GM12878 (cell line): ENCODE measurements around the gene NDE1. TPM values are rescaled to one million over a fixed set of nuclear protein-coding genes. Genes with fewer than 3 reads are reported as not detected.

ENCODE experiments used
- HDGF ChIP-seq: fragments of 450-650 bp; IDR thresholded peaks from 2 replicates; pipeline ENCODE4 v1.6.1; 2016; ENCODE audit warnings: antibody characterized with exemption
- NBN ChIP-seq: fragments of 450-650 bp; IDR thresholded peaks from 2 replicates; pipeline ENCODE4 v1.6.1; 2016
- NFIC ChIP-seq: IDR thresholded peaks from 2 replicates; pipeline ENCODE4 v1.6.1; 2012; ENCODE audit warnings: low read depth, mild to moderate bottlenecking, inconsistent platforms, low read length, moderate library complexity
- PML ChIP-seq: IDR thresholded peaks from 2 replicates; pipeline ENCODE4 v1.6.1; 2012; ENCODE audit warnings: low read length, inconsistent platforms
- SMARCA5 ChIP-seq: fragments of 450-650 bp; IDR thresholded peaks from 2 replicates; pipeline ENCODE4 v1.6.1; 2017; ENCODE audit warnings: mild to moderate bottlenecking
- YY1 ChIP-seq: IDR thresholded peaks from 2 replicates; pipeline ENCODE4 v1.6.1; 2011; ENCODE audit warnings: low read depth, mild to moderate bottlenecking, low read length
- polyA plus RNA-seq, 11 experiments: library from polyadenylated mRNA; depleted of rRNA in 4 of 11; unstranded in 6 of 11; stranded (reverse) in 5 of 11; fragments of >200 nt; fragmentation: Nextera tagmentation in 4 of 11; fragmentation: Illumina TruSeq in 1 of 11; extraction: Ambion mirVana in 4 of 11; extraction: Trizol in 1 of 11; gene quantifications; 1 replicate in 1 of 11; 2 replicates in 10 of 11; pipeline versions ENCODE4 v1.2.1 to v1.2.3, GENCODE V29; 2011 to 2016; ENCODE audit warnings: inconsistent platforms in 2 of 11, missing spikeins in 2 of 11, low read depth in 1 of 11
- total RNA-seq, 4 experiments: library from RNA; depleted of rRNA in 3 of 4; stranded (reverse); fragments of >200 nt in 3 of 4; fragmentation: Illumina TruSeq in 1 of 4; extraction: Trizol in 1 of 4; gene quantifications; 2 replicates each; pipeline versions ENCODE4 v1.2.1 to v1.2.3, GENCODE V29; 2013 to 2021
- TF ChIP-seq, protein P1 (sequence below): IDR thresholded peaks from 2 replicates; pipeline ENCODE4 v1.6.1; 2011; ENCODE audit warnings: low read depth, low read length, improper control_type of control experiment, borderline replicate concordance
- TF ChIP-seq, protein P2 (sequence below): fragments of 450-650 bp; IDR thresholded peaks from 2 replicates; pipeline ENCODE4 v1.6.1; 2018; ENCODE audit warnings: borderline replicate concordance, mild to moderate bottlenecking; ENCODE audit not compliant: partially characterized antibody

NDE1 gene
- total and polyA plus RNA-seq, 10 of the 15 experiments (the other 5 are each of a cell fraction or from before 2014, with no cell fraction given), result 5.7 to 148 (median 87.8) TPM

DNA sequence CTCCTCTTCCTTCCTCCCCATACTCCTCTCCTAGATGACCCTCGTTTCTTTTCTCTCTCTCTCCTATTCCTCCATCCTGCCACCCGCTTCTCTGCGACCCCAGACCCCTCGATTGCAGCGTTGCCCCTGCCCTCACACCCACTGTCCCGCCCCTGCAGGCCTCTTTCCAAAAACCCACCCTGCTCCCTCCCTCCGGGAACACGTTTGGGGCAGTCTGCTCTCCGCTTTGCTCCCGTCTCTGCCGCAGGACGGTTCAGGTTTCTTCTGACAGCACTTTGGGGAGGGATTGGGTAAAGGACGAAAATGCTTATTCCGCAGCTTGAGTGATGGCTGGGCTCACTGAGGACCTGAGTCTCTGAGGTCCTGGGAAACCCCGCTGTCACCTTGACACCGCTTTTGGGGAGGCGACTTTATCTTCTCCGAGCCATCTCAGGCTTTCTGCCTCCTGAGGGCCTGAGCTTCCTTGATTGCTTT is 690 bp downstream of the NDE1 start (continued):
- TF ChIP-seq, protein P1, sequence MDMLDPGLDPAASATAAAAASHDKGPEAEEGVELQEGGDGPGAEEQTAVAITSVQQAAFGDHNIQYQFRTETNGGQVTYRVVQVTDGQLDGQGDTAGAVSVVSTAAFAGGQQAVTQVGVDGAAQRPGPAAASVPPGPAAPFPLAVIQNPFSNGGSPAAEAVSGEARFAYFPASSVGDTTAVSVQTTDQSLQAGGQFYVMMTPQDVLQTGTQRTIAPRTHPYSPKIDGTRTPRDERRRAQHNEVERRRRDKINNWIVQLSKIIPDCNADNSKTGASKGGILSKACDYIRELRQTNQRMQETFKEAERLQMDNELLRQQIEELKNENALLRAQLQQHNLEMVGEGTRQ, result no peak
- TF ChIP-seq, protein P2, sequence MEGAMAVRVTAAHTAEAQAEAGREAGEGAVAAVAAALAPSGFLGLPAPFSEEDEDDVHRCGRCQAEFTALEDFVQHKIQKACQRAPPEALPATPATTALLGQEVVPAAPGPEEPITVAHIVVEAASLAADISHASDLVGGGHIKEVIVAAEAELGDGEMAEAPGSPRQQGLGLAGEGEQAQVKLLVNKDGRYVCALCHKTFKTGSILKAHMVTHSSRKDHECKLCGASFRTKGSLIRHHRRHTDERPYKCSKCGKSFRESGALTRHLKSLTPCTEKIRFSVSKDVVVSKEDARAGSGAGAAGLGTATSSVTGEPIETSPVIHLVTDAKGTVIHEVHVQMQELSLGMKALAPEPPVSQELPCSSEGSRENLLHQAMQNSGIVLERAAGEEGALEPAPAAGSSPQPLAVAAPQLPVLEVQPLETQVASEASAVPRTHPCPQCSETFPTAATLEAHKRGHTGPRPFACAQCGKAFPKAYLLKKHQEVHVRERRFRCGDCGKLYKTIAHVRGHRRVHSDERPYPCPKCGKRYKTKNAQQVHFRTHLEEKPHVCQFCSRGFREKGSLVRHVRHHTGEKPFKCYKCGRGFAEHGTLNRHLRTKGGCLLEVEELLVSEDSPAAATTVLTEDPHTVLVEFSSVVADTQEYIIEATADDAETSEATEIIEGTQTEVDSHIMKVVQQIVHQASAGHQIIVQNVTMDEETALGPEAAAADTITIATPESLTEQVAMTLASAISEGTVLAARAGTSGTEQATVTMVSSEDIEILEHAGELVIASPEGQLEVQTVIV, result peak; percentile 39
- TF ChIP-seq YY1 (0 out of 2 replicates have a peak, but pooled peaks have one; percentile 8), HDGF (peak; percentile 90), NBN (peak; percentile 79; the same call in 1 of the 2 replicates), PML (peak; percentile 51; the same call in 1 of the 2 replicates), SMARCA5 (0 out of 2 replicates have a peak, but pooled peaks have one; percentile 29), NFIC (no peak)
- TF ChIP-seq, all 136 proteins: peak for 13
